ENCODE data around the gene CORO6.

The CORO6 gene

GRCh38 chr17:29588017-29588561 is 34.6 kb downstream of the CORO6 start:
- H2AFZ ChIP-seq (ENCODE audit: low read length), result no peak overlapping the region
- TF ChIP-seq EZH2phosphoT487 (IDR thresholded peaks at IDR 0.05; ENCODE audit: borderline replicate concordance), result no peak
- TF ChIP-seq, protein P1, sequence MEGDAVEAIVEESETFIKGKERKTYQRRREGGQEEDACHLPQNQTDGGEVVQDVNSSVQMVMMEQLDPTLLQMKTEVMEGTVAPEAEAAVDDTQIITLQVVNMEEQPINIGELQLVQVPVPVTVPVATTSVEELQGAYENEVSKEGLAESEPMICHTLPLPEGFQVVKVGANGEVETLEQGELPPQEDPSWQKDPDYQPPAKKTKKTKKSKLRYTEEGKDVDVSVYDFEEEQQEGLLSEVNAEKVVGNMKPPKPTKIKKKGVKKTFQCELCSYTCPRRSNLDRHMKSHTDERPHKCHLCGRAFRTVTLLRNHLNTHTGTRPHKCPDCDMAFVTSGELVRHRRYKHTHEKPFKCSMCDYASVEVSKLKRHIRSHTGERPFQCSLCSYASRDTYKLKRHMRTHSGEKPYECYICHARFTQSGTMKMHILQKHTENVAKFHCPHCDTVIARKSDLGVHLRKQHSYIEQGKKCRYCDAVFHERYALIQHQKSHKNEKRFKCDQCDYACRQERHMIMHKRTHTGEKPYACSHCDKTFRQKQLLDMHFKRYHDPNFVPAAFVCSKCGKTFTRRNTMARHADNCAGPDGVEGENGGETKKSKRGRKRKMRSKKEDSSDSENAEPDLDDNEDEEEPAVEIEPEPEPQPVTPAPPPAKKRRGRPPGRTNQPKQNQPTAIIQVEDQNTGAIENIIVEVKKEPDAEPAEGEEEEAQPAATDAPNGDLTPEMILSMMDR (conservative IDR thresholded peaks at IDR 0.05; ENCODE audit: low read length), result no peak

DNA sequence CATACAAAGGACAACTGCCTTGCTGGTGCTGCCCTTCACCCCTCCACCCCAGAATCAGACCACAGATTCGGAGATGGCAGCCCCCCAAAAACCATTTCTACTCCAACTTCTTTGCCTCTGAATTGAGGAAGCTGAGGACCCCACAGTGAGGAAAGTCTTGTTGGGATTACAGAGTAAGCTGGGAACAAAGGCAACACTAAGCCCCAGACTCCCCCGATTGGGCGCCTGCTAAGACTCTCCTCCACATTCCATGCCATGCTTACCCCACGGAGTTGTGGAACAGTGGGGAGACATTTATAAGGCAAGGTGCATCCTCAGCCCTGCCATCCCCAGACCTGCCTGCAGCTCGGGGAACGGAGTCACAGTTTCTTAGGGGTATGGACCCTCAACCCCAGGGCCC is 35.1 kb downstream of the CORO6 start:
- peak overlapping the region; percentile 83 for H3K9ac ChIP-seq (ENCODE audit: low read depth, low read length, poor library complexity, severe bottlenecking)
- H3K4me3 ChIP-seq (ENCODE audit: low read length, poor library complexity, severe bottlenecking), result peak overlapping the region; percentile 88
- TF ChIP-seq, protein P1 (conservative IDR thresholded peaks at IDR 0.05; ENCODE audit: low read length), result no peak
- TF ChIP-seq EZH2phosphoT487 (IDR thresholded peaks at IDR 0.05; ENCODE audit: borderline replicate concordance), result no peak

More at GRCh38 chr17:29588017-29588561, 34.6 kb downstream of the CORO6 start:
- H3K4me1 ChIP-seq (ENCODE audit: insufficient read depth, low read length, poor library complexity, severe bottlenecking), result peaks cover 71% of the 10 kb centered on the region
- H3K9ac ChIP-seq (ENCODE audit: low read depth, low read length, poor library complexity, severe bottlenecking), result peak overlapping the region; percentile 83
- H3K79me2 ChIP-seq (ENCODE audit: insufficient read depth, low read length), result peaks cover 67% of the 10 kb centered on the region
- no peaks in the 10 kb centered on the region for H3K36me3 ChIP-seq (ENCODE audit: insufficient read depth, low read length)
- H3K4me2 ChIP-seq (ENCODE audit: low read depth, low read length, poor library complexity, severe bottlenecking), result peak overlapping the region; percentile 95
- H3K9me3 ChIP-seq (ENCODE audit: insufficient read depth, low read depth, low read length), result no peaks in the 10 kb centered on the region
- peaks cover 48% of the 10 kb centered on the region for H4K20me1 ChIP-seq (ENCODE audit: insufficient read depth, low read length, poor library complexity, severe bottlenecking)
- H3K9me2 ChIP-seq (replicated peaks; ENCODE audit: low read depth, low read length), result no peaks in the 10 kb centered on the region
- peak overlapping the region; percentile 88 for H3K4me3 ChIP-seq (ENCODE audit: low read length, poor library complexity, severe bottlenecking)
- H3K27me3 ChIP-seq (ENCODE audit: insufficient read depth, low read length, poor library complexity, severe bottlenecking), result no peaks in the 10 kb centered on the region
- H3F3A ChIP-seq (ENCODE audit: low read depth), result no peaks in the 10 kb centered on the region

GRCh38 chr17:29586676-29587469 is 35.8 kb downstream of the CORO6 start:
- Histone ChIP-seq H3K4me2 (ENCODE audit: low read depth, low read length, poor library complexity, severe bottlenecking) (peak overlapping the region; percentile 95), H3K36me3 (ENCODE audit: insufficient read depth, low read length) (peaks cover 6% of the 10 kb centered on the region; the same call in 1 of the 2 replicates), H3K4me1 (ENCODE audit: insufficient read depth, low read length, poor library complexity, severe bottlenecking) (peaks cover 61% of the 10 kb centered on the region), H3F3A (ENCODE audit: low read depth) (no peaks in the 10 kb centered on the region), H3K9me3 (ENCODE audit: insufficient read depth, low read depth, low read length) (no peaks in the 10 kb centered on the region), H3K79me2 (ENCODE audit: insufficient read depth, low read length) (peaks cover 69% of the 10 kb centered on the region), H3K9ac (ENCODE audit: low read depth, low read length, poor library complexity, severe bottlenecking) (peak overlapping the region; percentile 83), H3K27me3 (ENCODE audit: insufficient read depth, low read length, poor library complexity, severe bottlenecking) (no peaks in the 10 kb centered on the region), H3K9me2 (replicated peaks; ENCODE audit: low read depth, low read length) (no peaks in the 10 kb centered on the region), H2AFZ (ENCODE audit: low read length) (no peak overlapping the region), H3K4me3 (ENCODE audit: low read length, poor library complexity, severe bottlenecking) (peak overlapping the region; percentile 88), H4K20me1 (ENCODE audit: insufficient read depth, low read length, poor library complexity, severe bottlenecking) (peaks cover 48% of the 10 kb centered on the region)
- no peak for TF ChIP-seq EZH2phosphoT487 (IDR thresholded peaks at IDR 0.05; ENCODE audit: borderline replicate concordance)
- TF ChIP-seq, protein P1 (conservative IDR thresholded peaks at IDR 0.05; ENCODE audit: low read length), result no peak

More for the DNA sequence above, 35.1 kb downstream of the CORO6 start:
- H3K9me2 ChIP-seq (replicated peaks; ENCODE audit: low read depth, low read length), result no peaks in the 10 kb centered on the region
- peak overlapping the region; percentile 95 for H3K4me2 ChIP-seq (ENCODE audit: low read depth, low read length, poor library complexity, severe bottlenecking)
- no peaks in the 10 kb centered on the region for H3K27me3 ChIP-seq (ENCODE audit: insufficient read depth, low read length, poor library complexity, severe bottlenecking)
- no peaks in the 10 kb centered on the region; the same call in 1 of the 2 replicates for H3K36me3 ChIP-seq (ENCODE audit: insufficient read depth, low read length)
- no peak overlapping the region for H2AFZ ChIP-seq (ENCODE audit: low read length)
- no peaks in the 10 kb centered on the region for H3F3A ChIP-seq (ENCODE audit: low read depth)
- H3K4me1 ChIP-seq (ENCODE audit: insufficient read depth, low read length, poor library complexity, severe bottlenecking), result peaks cover 68% of the 10 kb centered on the region
- H3K79me2 ChIP-seq (ENCODE audit: insufficient read depth, low read length), result peaks cover 69% of the 10 kb centered on the region
- H4K20me1 ChIP-seq (ENCODE audit: insufficient read depth, low read length, poor library complexity, severe bottlenecking), result peaks cover 48% of the 10 kb centered on the region
- H3K9me3 ChIP-seq (ENCODE audit: insufficient read depth, low read depth, low read length), result no peaks in the 10 kb centered on the region

Data from Loucy (cell line).